Smooth muscle cell (in vitro differentiated cells): ENCODE measurements around the gene KIAA0586. TPM values are rescaled to one million over a fixed set of nuclear protein-coding genes. Genes with fewer than 3 reads are reported as not detected.

Experiments used
- DNase-seq: peaks from one replicate; lab custom pipeline; 2025; ENCODE audit not compliant: unreplicated experiment; lab: John Stamatoyannopoulos, UW
- H2AFZ ChIP-seq: fragments of 200-600 bp; sonication (generic); 2 replicates; pipeline ENCODE4 v1.6.0; 2016; ENCODE audit warnings: antibody characterized with exemption, low read depth, mild to moderate bottlenecking
- H3F3A ChIP-seq: fragments of 200-600 bp; sonication (generic); 2 replicates; pipeline ENCODE4 v1.6.0; 2017; ENCODE audit warnings: antibody characterized with exemption, low read depth
- H3K27ac ChIP-seq: fragments of 200-600 bp; sonication (generic); 2 replicates; pipeline ENCODE4 v1.5.1; 2016; ENCODE audit warnings: low read depth, mild to moderate bottlenecking
- H3K27me3 ChIP-seq: fragments of 200-600 bp; sonication (generic); 2 replicates; pipeline ENCODE4 v1.6.1; 2016; ENCODE audit warnings: low read depth, mild to moderate bottlenecking
- H3K36me3 ChIP-seq: fragments of 200-600 bp; sonication (generic); 2 replicates; pipeline ENCODE4 v1.5.1; 2016; ENCODE audit warnings: low read depth
- H3K4me1 ChIP-seq: fragments of 200-600 bp; sonication (generic); 2 replicates; pipeline ENCODE4 v1.5.1; 2016; ENCODE audit warnings: low read depth
- H3K4me2 ChIP-seq: fragments of 200-600 bp; sonication (generic); 2 replicates; pipeline ENCODE4 v1.6.0; 2016; ENCODE audit warnings: mild to moderate bottlenecking
- H3K4me3 ChIP-seq: fragments of 200-600 bp; sonication (generic); 2 replicates; pipeline ENCODE4 v1.5.1; 2016; ENCODE audit warnings: mild to moderate bottlenecking
- H3K79me2 ChIP-seq: fragments of 200-600 bp; sonication (generic); 2 replicates; pipeline ENCODE4 v1.6.0; 2016; ENCODE audit warnings: low read depth, mild to moderate bottlenecking
- H3K9ac ChIP-seq: fragments of 200-600 bp; sonication (generic); 2 replicates; pipeline ENCODE4 v1.6.0; 2016; ENCODE audit warnings: low read depth
- H3K9me3 ChIP-seq: fragments of 200-600 bp; sonication (generic); replicated peaks from 2 replicates; pipeline ENCODE4 v1.5.1; 2016; ENCODE audit warnings: low read depth
- H4K20me1 ChIP-seq: fragments of 200-600 bp; sonication (generic); 2 replicates; pipeline ENCODE4 v1.6.0; 2016; ENCODE audit warnings: low read depth
- CTCF ChIP-seq: fragments of 200-600 bp; sonication (generic); IDR thresholded peaks from 2 replicates; pipeline ENCODE4 v1.5.1; 2017; ENCODE audit warnings: borderline replicate concordance, mild to moderate bottlenecking, antibody characterized with exemption; ENCODE audit not compliant: insufficient read depth, poor library complexity, severe bottlenecking
- WGBS: methylation state at CpG from one replicate; pipeline ENCODE4 v1.1.7; 2016; ENCODE audit warnings: low lambda C conversion rate; 5-methylcytosine and 5-hydroxymethylcytosine counted together
- polyA plus RNA-seq: library from polyadenylated mRNA; unstranded; fragments of >200 nt; fragmentation: Nextera tagmentation; extraction: Ambion mirVana; gene quantifications from 2 replicates; pipeline ENCODE4 v1.2.1, GENCODE V29; 2016
- total RNA-seq: library from RNA; depleted of rRNA; stranded (reverse); fragments of >200 nt; gene quantifications from 2 replicates; pipeline ENCODE4 v1.2.3, GENCODE V29; 2014

Gene KIAA0586
- total and polyA plus RNA-seq, 2 experiments from 2014 or later = 6.5 to 20.0 TPM

GRCh38 chr14:58460772-58461171 lies 33.3 kb downstream of the KIAA0586 start:
- Histone ChIP-seq H3F3A (no peaks in the 10 kb centered on the region), H3K4me1 (no peaks in the 10 kb centered on the region), H3K4me3 (no peak overlapping the region), H4K20me1 (no peaks in the 10 kb centered on the region), H3K36me3 (peaks cover 11% of the 10 kb centered on the region), H3K79me2 (no peaks in the 10 kb centered on the region), H2AFZ (no peak overlapping the region), H3K9ac (no peak overlapping the region), H3K27ac (no peak overlapping the region), H3K27me3 (no peaks in the 10 kb centered on the region), H3K4me2 (no peak overlapping the region), H3K9me3 (no peaks in the 10 kb centered on the region)
- DNase-seq = no peak
- WGBS = 87% methylated on average over 2 of the region's 2 CpGs
- no peak for TF ChIP-seq CTCF

- Histone ChIP-seq H3F3A (no peaks in the 10 kb centered on the region), H3K4me3 (no peak overlapping the region), H3K4me2 (no peak overlapping the region), H3K79me2 (no peaks in the 10 kb centered on the region), H3K36me3 (peaks cover 3% of the 10 kb centered on the region), H3K27ac (no peak overlapping the region), H3K27me3 (no peaks in the 10 kb centered on the region), H3K9ac (no peak overlapping the region), H4K20me1 (no peaks in the 10 kb centered on the region), H3K4me1 (no peaks in the 10 kb centered on the region), H3K9me3 (no peaks in the 10 kb centered on the region), H2AFZ (no peak overlapping the region)
- no peak for TF ChIP-seq CTCF
- no peak for DNase-seq
- WGBS = 100% methylated on average over 2 of the region's 2 CpGs
Measured at GRCh38 chr14:58463147-58463546, 35.6 kb downstream of the KIAA0586 start.

GRCh38 chr14:58464652-58465051 lies 37.1 kb downstream of the KIAA0586 start:
- Histone ChIP-seq H3F3A (no peaks in the 10 kb centered on the region), H3K27ac (peak overlapping the region; percentile 40), H3K27me3 (no peaks in the 10 kb centered on the region), H3K79me2 (no peaks in the 10 kb centered on the region), H3K4me3 (no peak overlapping the region), H3K9ac (no peak overlapping the region), H3K9me3 (no peaks in the 10 kb centered on the region), H3K36me3 (peaks cover 3% of the 10 kb centered on the region), H2AFZ (no peak overlapping the region), H3K4me2 (no peak overlapping the region), H3K4me1 (no peaks in the 10 kb centered on the region), H4K20me1 (no peaks in the 10 kb centered on the region)
- no peak for DNase-seq
- 86% methylated on average over 8 of the region's 8 CpGs for WGBS
- TF ChIP-seq CTCF = no peak

- H3K9me3 ChIP-seq = no peaks in the 10 kb centered on the region
- WGBS = 45% methylated on average over 2 of the region's 2 CpGs
- no peak for TF ChIP-seq CTCF
- H3K27me3 ChIP-seq = no peaks in the 10 kb centered on the region
- no peaks in the 10 kb centered on the region for H3K4me1 ChIP-seq
- no peak overlapping the region for H3K9ac ChIP-seq
- no peak overlapping the region for H3K4me3 ChIP-seq
- peaks cover 3% of the 10 kb centered on the region for H3K36me3 ChIP-seq
- H4K20me1 ChIP-seq = no peaks in the 10 kb centered on the region
- no peaks in the 10 kb centered on the region for H3F3A ChIP-seq
- no peak for DNase-seq
- no peak overlapping the region for H2AFZ ChIP-seq
- peak overlapping the region; percentile 40 for H3K27ac ChIP-seq
- H3K79me2 ChIP-seq = no peaks in the 10 kb centered on the region
- H3K4me2 ChIP-seq = peak overlapping the region; percentile 12
Measured at GRCh38 chr14:58465421-58465820, 37.9 kb downstream of the KIAA0586 start.
